Endodermal cell (in vitro differentiated cells): ENCODE data around the gene LTBP1. TPM values are rescaled to one million over a fixed set of nuclear protein-coding genes. Genes with fewer than 3 reads are reported as not detected.

Experiments
- DNase-seq: peaks from one replicate; pipeline ENCODE4 v3.0.0-alpha.2; 2017
- H3K27ac ChIP-seq: 2 replicates; pipeline ENCODE4 v1.5.1; 2013; ENCODE audit warnings: mild to moderate bottlenecking, low read depth, low read length, moderate library complexity
- H3K27me3 ChIP-seq: 2 replicates; pipeline ENCODE4 v1.6.1; 2013; ENCODE audit warnings: mild to moderate bottlenecking, low read length, moderate library complexity; ENCODE audit not compliant: insufficient read depth, control insufficient read depth, poor library complexity, severe bottlenecking
- H3K36me3 ChIP-seq: 2 replicates; pipeline ENCODE4 v1.7.0; 2013; ENCODE audit warnings: mild to moderate bottlenecking, low read length, moderate library complexity; ENCODE audit not compliant: control insufficient read depth, insufficient read depth
- H3K4me1 ChIP-seq: one replicate; pipeline ENCODE4 v1.7.0; 2013; ENCODE audit warnings: low read length; ENCODE audit not compliant: control insufficient read depth, insufficient read depth
- H3K4me3 ChIP-seq: 2 replicates; pipeline ENCODE4 v1.5.1; 2013; ENCODE audit warnings: mild to moderate bottlenecking, low read length, moderate library complexity
- H3K9ac ChIP-seq: 2 replicates; pipeline ENCODE4 v1.6.1; 2013; ENCODE audit warnings: mild to moderate bottlenecking, low read length, moderate library complexity; ENCODE audit not compliant: poor library complexity, severe bottlenecking; ENCODE audit errors: extremely low read depth
- H3K9me3 ChIP-seq: 2 replicates; pipeline ENCODE4 v1.6.1; 2013; ENCODE audit warnings: mild to moderate bottlenecking, low read length, moderate library complexity; ENCODE audit not compliant: control insufficient read depth
- H3K27ac Mint-ChIP-seq: 2 replicates; pipeline ENCODE4 v1.8.0; 2020; ENCODE audit warnings: mixed read lengths
- H3K27me3 Mint-ChIP-seq: 2 replicates; pipeline ENCODE4 v1.8.0; 2021; ENCODE audit warnings: mild to moderate bottlenecking, mixed read lengths; ENCODE audit not compliant: insufficient read depth
- H3K36me3 Mint-ChIP-seq: 2 replicates; pipeline ENCODE4 v1.8.0; 2020; ENCODE audit warnings: low read depth, mixed read lengths
- H3K4me1 Mint-ChIP-seq: 2 replicates; pipeline ENCODE4 v1.8.0; 2020; ENCODE audit warnings: mixed read lengths
- H3K4me3 Mint-ChIP-seq: 2 replicates; pipeline ENCODE4 v1.8.0; 2020; ENCODE audit warnings: mild to moderate bottlenecking, moderate library complexity, mixed read lengths
- H3K9me3 Mint-ChIP-seq: 2 replicates; pipeline ENCODE4 v1.8.0; 2020; ENCODE audit warnings: mild to moderate bottlenecking, mixed read lengths
- CTCF ChIP-seq: fragments of 200-600 bp; sonication (generic); conservative IDR thresholded peaks from 2 replicates; pipeline ENCODE4 v1.5.0; 2021; ENCODE audit warnings: antibody characterized with exemption, mild to moderate bottlenecking
- WGBS, 2 experiments: methylation state at CpG; one replicate each; pipeline versions ENCODE4 v1.1.5 to v1.1.7; 2013; ENCODE audit warnings: missing lambda C conversion rate in 2 of 2, mixed read lengths in 1 of 2; ENCODE audit not compliant: insufficient coverage in 1 of 2, insufficient read length in 1 of 2; 5-methylcytosine and 5-hydroxymethylcytosine counted together
- total RNA-seq, 2 donors: library from RNA; stranded (reverse); fragmentation: NEBNext Ultra II Directional in 1 of 2; extraction: Animal tissue kit (Norgen Biotek cat#: 25700) in 1 of 2; gene quantifications; 2 replicates in 1 of 2; 3 replicates in 1 of 2; pipeline ENCODE4 v1.2.1, GENCODE V29; 2021

Gene LTBP1
- total RNA-seq, 2 donors from 2014 or later, result 43.2 to 43.4 TPM

- Histone ChIP-seq H3K9ac (no peak overlapping the region), H3K4me3 (no peak overlapping the region), H3K27ac (no peak overlapping the region), H3K27me3 (no peaks in the 10 kb centered on the region), H3K36me3 (no peaks in the 10 kb centered on the region), H3K9me3 (no peaks in the 10 kb centered on the region), H3K4me1 (no peaks in the 10 kb centered on the region)
- TF ChIP-seq CTCF, result no peak
- H3K27ac Mint-ChIP-seq, result no peak overlapping the region
- WGBS, 2 experiments, result 91 to 94% methylated on average over 5 to 6 of the region's 6 CpGs
- no peak for DNase-seq
- H3K36me3 Mint-ChIP-seq, result no peaks in the 10 kb centered on the region
- H3K9me3 Mint-ChIP-seq, result no peaks in the 10 kb centered on the region
- H3K4me1 Mint-ChIP-seq, result no peaks in the 10 kb centered on the region
- no peaks in the 10 kb centered on the region for H3K27me3 Mint-ChIP-seq
- H3K4me3 Mint-ChIP-seq, result no peak overlapping the region
Measured at GRCh38 chr2:33322612-33323011, 375.9 kb downstream of the LTBP1 start.

DNA sequence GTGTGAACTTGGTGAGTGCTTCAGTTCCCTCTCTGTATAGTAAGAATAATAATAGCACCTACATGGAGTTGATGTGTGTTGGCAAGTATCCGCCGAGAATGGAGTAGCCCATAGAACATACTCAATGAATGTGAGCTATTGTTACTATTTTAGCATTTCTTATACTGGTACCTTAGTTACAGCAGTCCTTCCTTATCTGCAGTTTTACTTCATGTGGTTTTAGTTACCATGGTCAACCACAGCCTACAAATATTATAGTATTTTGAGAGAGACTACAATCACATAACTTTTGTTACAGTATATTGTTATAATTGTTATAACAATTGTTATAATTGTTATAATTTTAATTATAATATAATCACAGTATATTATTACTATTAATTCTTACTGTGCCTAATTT lies 377.2 kb downstream of the LTBP1 start:
- no peak for TF ChIP-seq CTCF
- no peak overlapping the region for H3K9ac ChIP-seq
- H3K27me3 ChIP-seq, result no peaks in the 10 kb centered on the region
- H3K4me1 Mint-ChIP-seq, result no peaks in the 10 kb centered on the region
- WGBS, 2 experiments, result 93% methylated on average over 2 of the region's 2 CpGs; no CpG with 5 or more reads in 1 of the 2 experiments
- no peak overlapping the region for H3K4me3 ChIP-seq
- H3K36me3 ChIP-seq, result no peaks in the 10 kb centered on the region
- H3K9me3 ChIP-seq, result no peaks in the 10 kb centered on the region
- no peaks in the 10 kb centered on the region for H3K4me1 ChIP-seq
- H3K9me3 Mint-ChIP-seq, result no peaks in the 10 kb centered on the region
- no peaks in the 10 kb centered on the region for H3K27me3 Mint-ChIP-seq
- no peak overlapping the region for H3K4me3 Mint-ChIP-seq
- H3K36me3 Mint-ChIP-seq, result no peaks in the 10 kb centered on the region
- H3K27ac ChIP-seq, result no peak overlapping the region
- no peak overlapping the region for H3K27ac Mint-ChIP-seq
- no peak for DNase-seq

DNA sequence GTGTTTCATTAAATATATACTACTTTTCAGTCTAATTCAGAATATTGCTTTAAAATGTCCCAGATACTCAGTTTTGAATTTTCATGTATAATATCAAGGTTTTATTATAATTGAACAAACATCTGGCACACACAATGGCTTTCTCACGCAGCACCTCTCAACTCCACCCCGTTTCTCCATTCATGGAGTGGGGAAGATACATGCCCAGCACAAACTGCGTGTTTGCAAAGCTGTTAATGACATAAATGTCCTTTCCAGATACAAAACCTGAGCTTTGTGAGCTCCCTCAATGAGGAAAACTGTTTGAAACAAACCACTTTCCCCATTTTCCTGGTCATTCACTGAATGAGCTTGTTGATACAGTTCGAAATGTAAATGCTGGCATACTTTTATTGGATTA lies 379.3 kb downstream of the LTBP1 start:
- no peaks in the 10 kb centered on the region for H3K27me3 Mint-ChIP-seq
- H3K36me3 Mint-ChIP-seq, result no peaks in the 10 kb centered on the region
- Histone ChIP-seq H3K27me3 (no peaks in the 10 kb centered on the region), H3K9me3 (no peaks in the 10 kb centered on the region), H3K27ac (no peak overlapping the region), H3K36me3 (no peaks in the 10 kb centered on the region), H3K4me1 (no peaks in the 10 kb centered on the region), H3K9ac (no peak overlapping the region), H3K4me3 (no peak overlapping the region)
- DNase-seq, result no peak
- H3K4me3 Mint-ChIP-seq, result no peak overlapping the region
- TF ChIP-seq CTCF, result no peak
- no peaks in the 10 kb centered on the region for H3K4me1 Mint-ChIP-seq
- no peak overlapping the region for H3K27ac Mint-ChIP-seq
- H3K9me3 Mint-ChIP-seq, result no peaks in the 10 kb centered on the region
- WGBS, 2 experiments, result 94 to 96% methylated on average over 3 to 4 of the region's 4 CpGs
